Subcutaneous abdominal adipose tissue (tissue), 5 donors: Measurements from ENCODE around the gene LATS1.
A peak's percentile ranks its signal among the peaks of the same experiment; 100 is the strongest.

Experiments used
- H3K27ac ChIP-seq: one replicate; pipeline ENCODE4 v1.7.0; 2013; ENCODE audit warnings: low read depth, mild to moderate bottlenecking, inconsistent platforms, low read length, moderate library complexity
- H3K27me3 ChIP-seq, 5 donors: one replicate each; pipeline ENCODE4 v1.7.0; 2013; ENCODE audit warnings: low read length in 5 of 5, inconsistent platforms in 1 of 5; ENCODE audit not compliant: control insufficient read depth in 5 of 5, insufficient read depth in 4 of 5
- H3K36me3 ChIP-seq, 5 donors: one replicate each; pipeline ENCODE4 v1.7.0; 2013; ENCODE audit warnings: low read length in 5 of 5; ENCODE audit not compliant: control insufficient read depth in 5 of 5, insufficient read depth in 5 of 5
- H3K4me1 ChIP-seq, 5 donors: one replicate each; pipeline ENCODE4 v1.7.0; 2013; ENCODE audit warnings: low read length in 5 of 5, mild to moderate bottlenecking in 3 of 5, moderate library complexity in 1 of 5; ENCODE audit not compliant: control insufficient read depth in 5 of 5, insufficient read depth in 5 of 5
- H3K4me3 ChIP-seq, 5 donors: one replicate each; pipeline ENCODE4 v1.7.0; 2013; ENCODE audit warnings: low read length in 5 of 5, low read depth in 1 of 5
- H3K9ac ChIP-seq, 5 donors: one replicate each; pipeline ENCODE4 v1.7.0; 2013; ENCODE audit warnings: low read length in 5 of 5, mild to moderate bottlenecking in 4 of 5, moderate library complexity in 3 of 5
- H3K9me3 ChIP-seq, 5 donors: one replicate each; pipeline ENCODE4 v1.7.0; 2013; ENCODE audit warnings: low read length in 5 of 5; ENCODE audit not compliant: control insufficient read depth in 5 of 5
- donor health status: healthy.
- donor health status: healthy.
- donor health status: healthy.
- donor health status: healthy.
- donor health status: healthy.

The LATS1 gene

DNA sequence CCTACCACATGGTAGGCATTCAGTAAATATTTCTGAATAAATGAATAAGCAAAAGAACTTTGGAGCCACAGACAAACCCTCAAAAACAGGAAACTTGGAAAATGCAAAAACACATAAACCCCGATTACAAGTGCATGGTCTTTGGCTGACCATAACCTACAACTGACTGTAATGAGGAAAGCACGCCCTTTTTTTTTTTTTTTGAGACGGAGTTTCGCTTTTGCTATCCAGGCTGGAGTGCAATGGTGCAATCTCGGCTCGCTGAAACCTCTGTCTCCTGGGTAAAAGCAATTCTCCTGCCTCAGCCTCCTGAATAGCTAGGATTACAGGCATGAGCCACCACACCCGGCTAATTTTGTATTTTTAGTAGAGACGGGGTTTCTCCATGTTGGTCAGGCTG, 11.9 kb upstream of the LATS1 start:
- Histone ChIP-seq H3K9me3 (no peaks in the 10 kb centered on the region), H3K36me3 (peaks cover 23 to 57% (median 40%) of the 10 kb centered on the region in 5 donors), H3K4me3 (no peak overlapping the region), H3K27me3 (no peaks in the 10 kb centered on the region), H3K9ac (no peak overlapping the region), H3K4me1 (peaks cover 0 to 15% (median 2%) of the 10 kb centered on the region in 5 donors), H3K27ac (no peak overlapping the region)

DNA sequence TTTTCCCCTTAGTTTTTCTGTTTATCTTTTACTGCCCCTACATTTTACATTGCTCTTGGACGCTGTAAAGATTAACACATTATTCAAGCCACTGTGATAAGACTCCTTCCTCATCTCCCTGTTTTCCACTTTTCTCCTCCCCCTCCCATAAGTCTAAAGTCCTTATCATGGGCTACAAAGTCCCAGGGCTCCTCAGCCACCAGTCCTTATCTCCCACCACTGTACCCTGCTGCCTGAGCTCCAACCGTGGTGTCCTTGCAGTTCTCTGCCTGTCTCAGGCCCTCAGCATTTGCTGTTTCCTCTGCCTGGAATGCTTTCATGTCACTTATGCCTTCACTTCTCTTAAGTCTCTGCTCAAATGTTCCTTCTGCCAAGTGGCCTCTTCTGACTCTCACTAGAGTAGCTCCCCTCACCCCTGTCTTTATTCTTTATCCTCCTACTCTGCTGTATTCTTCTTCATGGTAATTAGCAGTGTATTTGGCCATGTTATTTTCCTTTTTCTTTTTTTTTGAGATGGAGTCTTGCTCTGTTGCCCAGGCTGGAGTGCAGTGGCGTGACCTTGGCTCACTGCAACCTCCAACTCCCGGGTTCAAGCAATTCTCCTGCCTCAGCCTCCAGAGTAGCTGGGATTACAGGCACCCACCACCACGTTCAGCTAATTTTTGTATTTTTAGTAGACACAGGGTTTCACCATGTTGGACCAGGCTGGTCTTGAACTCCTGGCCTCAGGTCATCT, 10.8 kb upstream of the LATS1 start:
- Histone ChIP-seq H3K36me3 (peaks cover 22 to 55% (median 36%) of the 10 kb centered on the region in 5 donors), H3K9ac (no peak overlapping the region), H3K27me3 (no peaks in the 10 kb centered on the region), H3K9me3 (no peaks in the 10 kb centered on the region), H3K4me3 (no peak overlapping the region), H3K4me1 (peaks cover 0 to 15% (median 2%) of the 10 kb centered on the region in 5 donors), H3K27ac (no peak overlapping the region)

DNA sequence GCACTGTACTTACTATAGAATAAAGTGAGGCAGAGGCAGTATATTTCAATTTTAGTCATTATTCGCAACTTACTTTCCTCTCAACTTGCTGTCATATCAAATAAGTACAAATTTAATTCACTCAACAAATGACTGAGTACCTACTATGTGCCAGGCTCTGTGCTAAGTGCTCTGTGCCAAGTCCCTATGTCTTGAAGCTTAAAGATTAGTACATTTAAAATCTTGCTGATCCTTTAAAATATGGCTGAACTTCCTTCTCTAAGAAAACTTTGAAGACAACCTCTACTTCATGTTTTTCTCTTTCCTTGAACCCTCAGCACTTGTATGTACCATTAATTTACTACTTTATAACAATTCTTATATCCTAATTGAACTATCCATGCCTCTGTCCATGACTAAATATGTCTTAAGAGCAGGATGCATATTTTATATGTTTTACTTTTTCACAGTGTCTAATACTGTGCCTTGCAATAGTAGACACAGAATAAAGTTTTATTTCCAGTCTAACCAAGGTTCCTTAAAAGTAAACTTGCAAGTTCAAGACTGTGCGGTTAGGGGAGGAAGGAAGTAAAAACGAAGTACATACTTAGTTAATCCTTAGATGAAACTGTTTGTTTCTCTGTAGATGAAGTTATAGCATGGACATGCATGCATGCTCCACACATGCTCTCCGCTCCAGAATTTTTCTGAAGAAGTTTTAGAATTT, 10.0 kb upstream of the LATS1 start:
- peaks cover 22 to 53% (median 34%) of the 10 kb centered on the region in 5 donors for H3K36me3 ChIP-seq

DNA sequence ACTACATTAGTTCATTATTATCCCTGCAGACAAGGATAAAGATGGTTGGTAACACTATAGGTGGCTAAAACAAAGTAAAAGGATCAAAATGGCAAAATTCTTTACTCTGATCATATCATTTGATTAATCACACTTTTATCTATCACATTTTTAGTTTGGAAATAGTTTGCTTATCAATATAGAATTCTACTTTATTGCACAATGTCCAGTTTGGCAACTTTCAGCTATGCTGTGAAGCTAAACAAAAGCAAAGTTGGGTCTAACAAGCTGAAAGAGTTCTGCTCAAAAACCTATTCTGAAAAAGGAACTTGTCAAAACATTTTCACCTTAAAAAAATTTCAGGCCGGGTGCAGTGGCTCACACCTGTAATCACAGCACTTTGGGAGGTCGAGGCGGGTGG, 7.9 kb upstream of the LATS1 start:
- H3K36me3 ChIP-seq: peaks cover 20 to 45% (median 28%) of the 10 kb centered on the region in 5 donors
- no peak overlapping the region for H3K4me3 ChIP-seq
- peaks cover 0 to 15% (median 2%) of the 10 kb centered on the region in 5 donors for H3K4me1 ChIP-seq
- H3K27me3 ChIP-seq: no peaks in the 10 kb centered on the region
- H3K27ac ChIP-seq: no peak overlapping the region
- no peak overlapping the region for H3K9ac ChIP-seq
- H3K9me3 ChIP-seq: no peaks in the 10 kb centered on the region

More for the DNA sequence above, 10.0 kb upstream of the LATS1 start:
- Histone ChIP-seq H3K4me1 (peaks cover 0 to 15% (median 2%) of the 10 kb centered on the region in 5 donors), H3K9ac (no peak overlapping the region), H3K9me3 (no peaks in the 10 kb centered on the region), H3K27ac (no peak overlapping the region), H3K4me3 (no peak overlapping the region), H3K27me3 (no peaks in the 10 kb centered on the region)

DNA sequence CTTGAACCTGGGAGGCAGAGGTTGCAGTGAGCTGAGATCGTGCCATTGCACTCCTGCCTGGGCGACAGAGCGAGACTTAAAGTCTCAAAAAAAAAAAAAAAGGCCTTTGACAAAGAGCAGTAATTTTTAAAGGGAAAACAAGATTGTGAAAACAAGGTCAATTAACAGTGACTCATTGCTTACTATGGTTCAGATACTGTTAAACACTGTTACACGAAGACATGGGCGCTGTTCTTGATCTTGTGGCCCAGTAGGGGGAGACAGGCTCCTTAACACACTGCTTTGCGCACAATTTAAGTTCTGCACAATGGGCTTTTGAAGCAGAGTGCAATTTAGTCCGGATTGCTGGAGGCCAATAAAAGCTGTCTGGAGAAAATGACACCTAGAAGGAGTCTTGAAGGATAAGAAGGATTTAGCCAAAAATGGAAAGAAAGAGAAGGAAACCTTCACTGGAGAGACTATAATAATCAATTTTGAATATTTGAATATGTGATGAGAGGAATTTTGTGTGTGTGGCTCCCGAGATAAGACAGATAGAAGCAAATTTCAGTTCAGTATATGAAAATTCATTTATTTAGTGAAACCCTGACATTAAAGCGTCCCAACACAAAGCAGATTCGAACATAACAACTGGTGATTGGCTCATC, 6.0 kb upstream of the LATS1 start:
- H3K27ac ChIP-seq: peak overlapping the region; percentile 41

DNA sequence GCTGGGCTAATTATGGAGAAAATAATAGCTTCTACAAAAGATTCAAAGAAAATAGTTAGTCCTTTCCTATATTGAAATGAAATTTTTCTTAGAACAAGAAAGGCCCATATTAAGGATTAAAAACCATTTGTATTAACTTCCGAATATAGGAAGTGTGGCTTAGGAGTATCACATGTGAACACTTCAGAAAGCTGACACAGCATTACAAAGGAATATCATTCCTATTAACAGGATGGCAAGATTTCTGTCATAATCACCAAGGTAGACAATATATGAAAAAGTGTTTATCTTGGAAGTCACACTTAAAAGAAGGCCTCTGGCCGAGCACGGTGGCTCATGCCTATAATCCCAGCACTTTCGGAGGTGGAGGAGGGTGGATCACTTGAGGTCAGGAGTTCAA, 5.4 kb upstream of the LATS1 start:
- Histone ChIP-seq H3K4me3 (no peak overlapping the region), H3K4me1 (peaks cover 0 to 11% (median 5%) of the 10 kb centered on the region in 5 donors), H3K9me3 (no peaks in the 10 kb centered on the region), H3K27ac (peak overlapping the region; percentile 41), H3K36me3 (peaks cover 8 to 20% (median 14%) of the 10 kb centered on the region in 5 donors), H3K9ac (no peak overlapping the region), H3K27me3 (no peaks in the 10 kb centered on the region)

More for the DNA sequence above, 6.0 kb upstream of the LATS1 start:
- H3K36me3 ChIP-seq: peaks cover 12 to 26% (median 18%) of the 10 kb centered on the region in 5 donors
- no peaks in the 10 kb centered on the region for H3K27me3 ChIP-seq
- peaks cover 0 to 9% (median 2%) of the 10 kb centered on the region in 5 donors for H3K4me1 ChIP-seq
- no peaks in the 10 kb centered on the region for H3K9me3 ChIP-seq
- H3K4me3 ChIP-seq: no peak overlapping the region
- no peak overlapping the region for H3K9ac ChIP-seq

DNA sequence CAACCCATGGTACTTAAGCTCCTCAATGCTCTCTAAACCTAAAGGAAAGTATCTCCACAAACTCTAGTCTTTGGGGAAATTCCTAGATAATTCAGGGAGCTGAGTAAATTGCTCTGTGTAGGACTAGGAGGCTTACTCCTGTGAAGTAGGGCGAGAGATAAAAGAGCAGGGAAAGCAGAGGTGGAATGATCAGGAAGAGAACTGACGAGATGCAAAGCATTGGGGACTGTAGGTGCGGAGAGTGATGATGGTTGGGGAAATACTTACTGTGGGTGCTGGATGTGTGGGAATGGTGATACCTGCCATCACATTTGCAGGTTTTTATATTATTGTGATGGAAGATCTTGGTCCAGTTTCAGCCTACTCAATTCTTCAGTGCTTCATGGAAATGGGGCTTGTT, 1.6 kb upstream of the LATS1 start:
- H3K9ac ChIP-seq: no peak overlapping the region
- no peak overlapping the region for H3K27ac ChIP-seq
- no peak overlapping the region for H3K4me3 ChIP-seq

DNA sequence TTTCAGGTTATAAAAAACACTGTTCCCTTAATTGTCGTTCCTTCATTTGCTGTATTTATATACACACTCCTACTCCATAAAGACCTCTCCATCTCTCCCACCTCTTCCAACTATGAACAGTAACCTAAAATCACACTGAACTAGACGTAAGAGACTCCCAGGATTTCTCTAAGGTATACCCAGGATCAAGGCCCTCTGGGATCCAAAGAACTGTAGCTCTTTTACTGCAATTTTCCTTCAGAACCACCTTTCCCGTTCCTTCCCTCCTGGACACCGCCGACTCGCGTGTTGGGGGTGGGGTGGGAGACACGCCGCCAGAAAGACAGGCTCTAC, 680 bp downstream of the LATS1 start:
- Histone ChIP-seq H3K4me1 (peaks cover 0 to 27% (median 24%) of the 10 kb centered on the region in 5 donors), H3K9me3 (no peaks in the 10 kb centered on the region), H3K27me3 (no peaks in the 10 kb centered on the region), H3K36me3 (peaks cover 0 to 2% (median 0%) of the 10 kb centered on the region in 5 donors), H3K27ac (peak overlapping the region; percentile 97), H3K4me3 (peak overlapping the region; percentile 87 to 93 (median 90)), H3K9ac (peak overlapping the region; percentile 32 to 97 (median 96))

More for the DNA sequence above, 1.6 kb upstream of the LATS1 start:
- Histone ChIP-seq H3K36me3 (peaks cover 0 to 3% (median 0%) of the 10 kb centered on the region in 5 donors), H3K27me3 (no peaks in the 10 kb centered on the region), H3K4me1 (peaks cover 0 to 27% (median 24%) of the 10 kb centered on the region in 5 donors), H3K9me3 (no peaks in the 10 kb centered on the region)

DNA sequence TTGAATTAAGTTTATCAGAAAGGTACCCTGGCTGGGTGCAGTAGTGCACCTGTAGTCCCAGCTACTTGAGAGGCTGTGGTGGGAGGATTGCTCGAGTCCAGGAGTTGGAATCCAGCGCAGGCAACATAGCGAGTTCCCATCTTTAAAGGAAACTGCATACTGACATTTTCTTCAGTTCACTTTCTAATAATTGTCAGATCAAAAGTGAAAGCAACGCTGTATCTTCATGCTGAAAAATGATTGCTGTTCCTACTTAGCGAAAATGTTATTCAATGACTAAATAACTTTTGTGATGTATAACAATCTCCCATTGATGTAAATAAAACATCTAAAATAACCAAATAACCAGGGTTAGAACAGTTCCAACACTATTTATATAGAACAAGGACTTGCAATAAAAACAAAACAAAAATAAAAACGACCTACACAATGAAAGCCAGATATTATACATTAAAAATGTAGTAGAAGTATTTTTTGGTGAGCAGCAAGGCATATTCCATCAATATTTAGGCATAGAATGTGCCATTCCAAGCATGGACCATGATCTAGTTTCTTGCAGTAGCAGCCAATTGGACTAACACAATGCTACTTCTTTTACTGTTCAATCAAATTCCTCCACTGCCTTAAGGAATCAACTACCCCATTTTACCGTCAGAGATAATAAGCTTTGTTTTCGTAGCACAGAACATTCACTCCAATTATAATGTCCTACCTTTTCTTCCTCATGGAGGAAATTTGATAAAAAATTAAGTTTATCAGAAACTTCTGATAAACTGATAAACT, 1.5 kb downstream of the LATS1 start:
- peaks cover 0 to 27% (median 24%) of the 10 kb centered on the region in 5 donors for H3K4me1 ChIP-seq

More for the DNA sequence above, 1.5 kb downstream of the LATS1 start:
- H3K27ac ChIP-seq: peak overlapping the region; percentile 97
- H3K4me3 ChIP-seq: peak overlapping the region; percentile 36 to 93 (median 88)
- H3K9me3 ChIP-seq: no peaks in the 10 kb centered on the region
- peaks cover 0 to 2% (median 0%) of the 10 kb centered on the region in 5 donors for H3K36me3 ChIP-seq
- no peaks in the 10 kb centered on the region for H3K27me3 ChIP-seq
- peak overlapping the region in 4 of 5 donors; percentile 91 to 97 (median 96) for H3K9ac ChIP-seq
